ENCODE data around the gene AKR1C4. TPM values are rescaled to one million over a fixed set of nuclear protein-coding genes. Genes with fewer than 3 reads are reported as not detected.

The AKR1C4 gene
- total and polyA plus RNA-seq, 2 donors from 2014 or later = not detected

DNA sequence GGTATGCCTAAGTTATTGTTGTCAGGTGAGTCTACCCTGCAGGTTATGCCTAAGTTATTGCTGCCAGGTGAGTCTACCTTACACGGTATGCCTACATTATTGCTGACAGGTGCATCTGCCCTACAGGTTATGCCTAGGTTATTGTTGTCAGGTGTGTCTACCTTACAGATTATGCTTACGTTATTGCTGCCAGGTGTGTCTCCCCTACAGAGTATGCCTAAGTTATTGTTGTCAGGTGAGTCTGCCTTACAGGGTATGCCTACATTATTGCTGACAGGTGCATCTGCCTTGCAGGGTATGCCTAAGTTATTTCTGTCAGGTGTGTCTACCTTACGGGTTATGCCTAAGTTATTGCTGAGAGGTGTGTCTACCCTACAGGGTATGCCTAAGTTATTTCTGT lies 64.2 kb downstream of the AKR1C4 start:
- no peaks in the 10 kb centered on the region for H3K4me1 ChIP-seq (ENCODE audit: control insufficient read depth in 2 of 3, insufficient read depth in 2 of 3, low read depth in 1 of 3, low read length in 3 of 3)
- no peak overlapping the region for H3K9ac ChIP-seq (ENCODE audit: low read length in 3 of 3)
- intact Hi-C loops (cut with DNase I) = no loop called here
- FAIRE-seq (no peak), DNase-seq (no peak)
- H3K4me3 ChIP-seq (ENCODE audit: low read length in 3 of 3) = no peak overlapping the region
- no peak overlapping the region for H3K27ac ChIP-seq (ENCODE audit: low read depth in 2 of 2, low read length in 2 of 2)
- no peaks in the 10 kb centered on the region for H3K36me3 ChIP-seq (ENCODE audit: control insufficient read depth in 2 of 3, insufficient read depth in 3 of 3, low read length in 3 of 3)
- TF ChIP-seq, protein P1, sequence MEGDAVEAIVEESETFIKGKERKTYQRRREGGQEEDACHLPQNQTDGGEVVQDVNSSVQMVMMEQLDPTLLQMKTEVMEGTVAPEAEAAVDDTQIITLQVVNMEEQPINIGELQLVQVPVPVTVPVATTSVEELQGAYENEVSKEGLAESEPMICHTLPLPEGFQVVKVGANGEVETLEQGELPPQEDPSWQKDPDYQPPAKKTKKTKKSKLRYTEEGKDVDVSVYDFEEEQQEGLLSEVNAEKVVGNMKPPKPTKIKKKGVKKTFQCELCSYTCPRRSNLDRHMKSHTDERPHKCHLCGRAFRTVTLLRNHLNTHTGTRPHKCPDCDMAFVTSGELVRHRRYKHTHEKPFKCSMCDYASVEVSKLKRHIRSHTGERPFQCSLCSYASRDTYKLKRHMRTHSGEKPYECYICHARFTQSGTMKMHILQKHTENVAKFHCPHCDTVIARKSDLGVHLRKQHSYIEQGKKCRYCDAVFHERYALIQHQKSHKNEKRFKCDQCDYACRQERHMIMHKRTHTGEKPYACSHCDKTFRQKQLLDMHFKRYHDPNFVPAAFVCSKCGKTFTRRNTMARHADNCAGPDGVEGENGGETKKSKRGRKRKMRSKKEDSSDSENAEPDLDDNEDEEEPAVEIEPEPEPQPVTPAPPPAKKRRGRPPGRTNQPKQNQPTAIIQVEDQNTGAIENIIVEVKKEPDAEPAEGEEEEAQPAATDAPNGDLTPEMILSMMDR (IDR thresholded peaks at IDR 0.05; ENCODE audit: borderline replicate concordance, extremely low read depth, insufficient read depth) = no peak
- no peaks in the 10 kb centered on the region for H3K27me3 ChIP-seq (ENCODE audit: control insufficient read depth, insufficient read depth, low read length)
- peaks cover 0 to 7% (median 0%) of the 10 kb centered on the region in 3 donors for H3K9me3 ChIP-seq (ENCODE audit: control insufficient read depth in 2 of 3, insufficient read depth in 1 of 3, low read length in 3 of 3)

DNA sequence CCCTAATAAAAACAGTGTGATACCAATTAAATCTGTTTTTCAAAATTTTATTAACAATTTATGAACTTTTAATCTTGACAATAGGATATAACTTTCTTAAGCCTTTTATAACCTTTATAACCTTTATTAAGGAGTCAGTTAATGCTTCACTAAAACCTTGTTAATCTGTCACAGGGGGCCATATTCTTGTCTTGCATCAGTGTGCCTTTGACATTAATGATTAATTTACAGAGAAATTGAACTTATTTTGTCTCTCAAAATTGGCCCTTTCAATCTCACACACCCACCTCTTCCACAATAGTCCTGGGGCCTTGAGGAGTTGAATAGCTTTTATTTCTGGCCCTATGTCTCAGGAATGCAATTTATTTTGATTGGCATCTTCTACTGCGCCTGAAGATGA lies 68.5 kb downstream of the AKR1C4 start:
- TF ChIP-seq, protein P1 (IDR thresholded peaks at IDR 0.05; ENCODE audit: borderline replicate concordance, extremely low read depth, insufficient read depth) = no peak
- Histone ChIP-seq H3K27me3 (ENCODE audit: control insufficient read depth, insufficient read depth, low read length) (no peaks in the 10 kb centered on the region), H3K4me1 (ENCODE audit: control insufficient read depth in 2 of 3, insufficient read depth in 2 of 3, low read depth in 1 of 3, low read length in 3 of 3) (no peaks in the 10 kb centered on the region), H3K36me3 (ENCODE audit: control insufficient read depth in 2 of 3, insufficient read depth in 3 of 3, low read length in 3 of 3) (no peaks in the 10 kb centered on the region), H3K4me3 (ENCODE audit: low read length in 3 of 3) (no peak overlapping the region), H3K27ac (ENCODE audit: low read depth in 2 of 2, low read length in 2 of 2) (no peak overlapping the region), H3K9ac (ENCODE audit: low read length in 3 of 3) (no peak overlapping the region), H3K9me3 (ENCODE audit: control insufficient read depth in 2 of 3, insufficient read depth in 1 of 3, low read length in 3 of 3) (peaks cover 0 to 11% (median 0%) of the 10 kb centered on the region in 3 donors)
- DNase-seq (peak in 1 of 5 donors; percentile 16), FAIRE-seq (peak; percentile 65)
- intact Hi-C loops (cut with DNase I) = no loop called here

GRCh38 chr10:5266351-5266750 lies 69.7 kb downstream of the AKR1C4 start:
- Histone ChIP-seq H3K27ac (ENCODE audit: low read depth in 2 of 2, low read length in 2 of 2) (no peak overlapping the region), H3K4me3 (ENCODE audit: low read length in 3 of 3) (no peak overlapping the region), H3K4me1 (ENCODE audit: control insufficient read depth in 2 of 3, insufficient read depth in 2 of 3, low read depth in 1 of 3, low read length in 3 of 3) (no peaks in the 10 kb centered on the region), H3K36me3 (ENCODE audit: control insufficient read depth in 2 of 3, insufficient read depth in 3 of 3, low read length in 3 of 3) (no peaks in the 10 kb centered on the region), H3K9ac (ENCODE audit: low read length in 3 of 3) (no peak overlapping the region), H3K9me3 (ENCODE audit: control insufficient read depth in 2 of 3, insufficient read depth in 1 of 3, low read length in 3 of 3) (peaks cover 0 to 11% (median 0%) of the 10 kb centered on the region in 3 donors), H3K27me3 (ENCODE audit: control insufficient read depth, insufficient read depth, low read length) (no peaks in the 10 kb centered on the region)
- DNase-seq (no peak), FAIRE-seq (no peak)
- intact Hi-C loops (cut with DNase I) = no loop called here
- TF ChIP-seq, protein P1 (IDR thresholded peaks at IDR 0.05; ENCODE audit: borderline replicate concordance, extremely low read depth, insufficient read depth) = no peak

DNA sequence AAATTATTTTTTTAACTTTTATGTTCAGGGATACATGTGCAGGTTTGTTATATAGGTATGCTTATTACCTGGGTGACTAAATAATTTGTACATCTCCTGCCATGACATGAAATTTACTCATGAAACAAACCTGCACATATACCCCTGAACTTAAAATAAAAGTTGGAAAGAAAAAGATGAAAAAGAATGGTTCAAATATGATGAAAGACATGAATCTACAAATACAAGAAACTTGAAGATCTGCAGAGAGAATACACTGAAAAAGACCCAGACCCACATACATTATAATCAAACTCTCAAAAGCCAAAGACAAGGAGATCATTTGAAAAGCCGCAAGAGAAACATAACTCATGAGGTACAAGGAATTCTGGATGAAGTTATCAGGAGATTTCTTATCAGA lies 70.2 kb downstream of the AKR1C4 start:
- Histone ChIP-seq H3K36me3 (ENCODE audit: control insufficient read depth in 2 of 3, insufficient read depth in 3 of 3, low read length in 3 of 3) (no peaks in the 10 kb centered on the region), H3K4me1 (ENCODE audit: control insufficient read depth in 2 of 3, insufficient read depth in 2 of 3, low read depth in 1 of 3, low read length in 3 of 3) (no peaks in the 10 kb centered on the region), H3K27me3 (ENCODE audit: control insufficient read depth, insufficient read depth, low read length) (no peaks in the 10 kb centered on the region), H3K4me3 (ENCODE audit: low read length in 3 of 3) (no peak overlapping the region), H3K9ac (ENCODE audit: low read length in 3 of 3) (no peak overlapping the region), H3K9me3 (ENCODE audit: control insufficient read depth in 2 of 3, insufficient read depth in 1 of 3, low read length in 3 of 3) (peaks cover 0 to 11% (median 0%) of the 10 kb centered on the region in 3 donors), H3K27ac (ENCODE audit: low read depth in 2 of 2, low read length in 2 of 2) (no peak overlapping the region)
- DNase-seq (no peak), FAIRE-seq (no peak)
- intact Hi-C loops (cut with DNase I) = no loop called here
- TF ChIP-seq, protein P1 (IDR thresholded peaks at IDR 0.05; ENCODE audit: borderline replicate concordance, extremely low read depth, insufficient read depth) = no peak
